ENCODE data around the gene ASIC2.

GRCh38 chr17:32988481-32989101 is 304.5 kb downstream of the ASIC2 start:
- TF ChIP-seq E2F6 (IDR thresholded peaks at IDR 0.05; ENCODE audit: borderline replicate concordance in 1 of 2, extremely low read depth in 1 of 2, insufficient read depth in 1 of 2, insufficient read length in 1 of 2, low read depth in 1 of 2, low read length in 1 of 2, poor library complexity in 1 of 2, severe bottlenecking in 1 of 2) (no peak), E2F1 (CRISPR knock-in tag; IDR thresholded peaks at IDR 0.05) (no peak), ZBTB26 (CRISPR knock-in tag; IDR thresholded peaks at IDR 0.05) (no peak), BHLHE40 (IDR thresholded peaks at IDR 0.05; ENCODE audit: low read length) (no peak)
